Measurements from ENCODE around the gene GDA.
"Not testable (repeated sequence)": the region's sequence is repeated elsewhere in the genome, so short reads cannot be mapped to it uniquely, and the experiment has no call there.

GDA gene

GRCh38 chr9:72276429-72276828, 127.2 kb downstream of the GDA start:
- H2AFZ ChIP-seq (ENCODE audit: low read depth, low read length), result no peak overlapping the region
- H3K36me3 ChIP-seq (ENCODE audit: insufficient read depth, low read length), result no peaks in the 10 kb centered on the region
- H3K27me3 ChIP-seq (ENCODE audit: insufficient read depth, low read length), result peaks cover 3% of the 10 kb centered on the region
- H3K4me1 ChIP-seq (ENCODE audit: insufficient read depth, low read length), result peaks cover 2% of the 10 kb centered on the region
- H3K4me3 ChIP-seq (ENCODE audit: low read length), result no peak overlapping the region
- no peaks in the 10 kb centered on the region for H3K9me3 ChIP-seq (ENCODE audit: low read length)

- H3K4me1 ChIP-seq (ENCODE audit: insufficient read depth, low read length), result peaks cover 2% of the 10 kb centered on the region
- H3K9me3 ChIP-seq (ENCODE audit: low read length), result no peaks in the 10 kb centered on the region
- H3K27me3 ChIP-seq (ENCODE audit: insufficient read depth, low read length), result peaks cover 3% of the 10 kb centered on the region
- no peak overlapping the region for H3K4me3 ChIP-seq (ENCODE audit: low read length)
- no peak overlapping the region for H2AFZ ChIP-seq (ENCODE audit: low read depth, low read length)
- H3K36me3 ChIP-seq (ENCODE audit: insufficient read depth, low read length), result no peaks in the 10 kb centered on the region
Observed at GRCh38 chr9:72278959-72279358, 129.7 kb downstream of the GDA start.

- Histone ChIP-seq H3K4me1 (ENCODE audit: insufficient read depth, low read length) (peaks cover 2% of the 10 kb centered on the region), H3K4me3 (ENCODE audit: low read length) (no peak overlapping the region), H3K36me3 (ENCODE audit: insufficient read depth, low read length) (no peaks in the 10 kb centered on the region), H3K9me3 (ENCODE audit: low read length) (no peaks in the 10 kb centered on the region), H2AFZ (ENCODE audit: low read depth, low read length) (no peak overlapping the region), H3K27me3 (ENCODE audit: insufficient read depth, low read length) (peaks cover 3% of the 10 kb centered on the region)
Observed at GRCh38 chr9:72280913-72281500, 131.8 kb downstream of the GDA start.

- no peak overlapping the region for H3K4me3 ChIP-seq (ENCODE audit: low read length)
- H2AFZ ChIP-seq (ENCODE audit: low read depth, low read length), result no peak overlapping the region
- no peaks in the 10 kb centered on the region for H3K27me3 ChIP-seq (ENCODE audit: insufficient read depth, low read length)
- no peaks in the 10 kb centered on the region for H3K4me1 ChIP-seq (ENCODE audit: insufficient read depth, low read length)
- H3K36me3 ChIP-seq (ENCODE audit: insufficient read depth, low read length), result no peaks in the 10 kb centered on the region
- peaks cover 2% of the 10 kb centered on the region for H3K9me3 ChIP-seq (ENCODE audit: low read length)
Observed at GRCh38 chr9:72289401-72289800, 140.2 kb downstream of the GDA start.

- Histone ChIP-seq H3K4me1 (ENCODE audit: insufficient read depth, low read length) (no peaks in the 10 kb centered on the region), H3K27me3 (ENCODE audit: insufficient read depth, low read length) (no peaks in the 10 kb centered on the region), H3K4me3 (ENCODE audit: low read length) (no peak overlapping the region), H2AFZ (ENCODE audit: low read depth, low read length) (no peak overlapping the region), H3K36me3 (ENCODE audit: insufficient read depth, low read length) (no peaks in the 10 kb centered on the region), H3K9me3 (ENCODE audit: low read length) (peaks cover 2% of the 10 kb centered on the region)
Observed at GRCh38 chr9:72290311-72290710, 141.1 kb downstream of the GDA start.

GRCh38 chr9:72291576-72291975, 142.3 kb downstream of the GDA start:
- not testable (repeated sequence) for H3K4me1 ChIP-seq (ENCODE audit: insufficient read depth, low read length); H3K36me3 ChIP-seq (ENCODE audit: insufficient read depth, low read length); H3K4me3 ChIP-seq (ENCODE audit: low read length); H2AFZ ChIP-seq (ENCODE audit: low read depth, low read length); H3K27me3 ChIP-seq (ENCODE audit: insufficient read depth, low read length); H3K9me3 ChIP-seq (ENCODE audit: low read length)

GRCh38 chr9:72292256-72292682, 143.0 kb downstream of the GDA start:
- H3K36me3 ChIP-seq (ENCODE audit: insufficient read depth, low read length), result no peaks in the 10 kb centered on the region
- peaks cover 2% of the 10 kb centered on the region for H3K9me3 ChIP-seq (ENCODE audit: low read length)
- no peaks in the 10 kb centered on the region for H3K4me1 ChIP-seq (ENCODE audit: insufficient read depth, low read length)
- no peaks in the 10 kb centered on the region for H3K27me3 ChIP-seq (ENCODE audit: insufficient read depth, low read length)
- H3K4me3 ChIP-seq (ENCODE audit: low read length), result no peak overlapping the region
- no peak overlapping the region for H2AFZ ChIP-seq (ENCODE audit: low read depth, low read length)

GRCh38 chr9:72292874-72293607, 143.8 kb downstream of the GDA start:
- H3K27me3 ChIP-seq (ENCODE audit: insufficient read depth, low read length), result no peaks in the 10 kb centered on the region
- no peaks in the 10 kb centered on the region for H3K36me3 ChIP-seq (ENCODE audit: insufficient read depth, low read length)
- peaks cover 2% of the 10 kb centered on the region for H3K9me3 ChIP-seq (ENCODE audit: low read length)
- no peak overlapping the region for H2AFZ ChIP-seq (ENCODE audit: low read depth, low read length)
- no peaks in the 10 kb centered on the region for H3K4me1 ChIP-seq (ENCODE audit: insufficient read depth, low read length)
- H3K4me3 ChIP-seq (ENCODE audit: low read length), result no peak overlapping the region

GRCh38 chr9:72294936-72295335, 145.7 kb downstream of the GDA start:
- H3K27me3 ChIP-seq (ENCODE audit: insufficient read depth, low read length), result no peaks in the 10 kb centered on the region
- H3K36me3 ChIP-seq (ENCODE audit: insufficient read depth, low read length), result no peaks in the 10 kb centered on the region
- peaks cover 2% of the 10 kb centered on the region for H3K9me3 ChIP-seq (ENCODE audit: low read length)
- no peak overlapping the region for H2AFZ ChIP-seq (ENCODE audit: low read depth, low read length)
- no peaks in the 10 kb centered on the region for H3K4me1 ChIP-seq (ENCODE audit: insufficient read depth, low read length)
- no peak overlapping the region for H3K4me3 ChIP-seq (ENCODE audit: low read length)

GRCh38 chr9:72297516-72297915, 148.3 kb downstream of the GDA start:
- no peak overlapping the region for H2AFZ ChIP-seq (ENCODE audit: low read depth, low read length)
- H3K27me3 ChIP-seq (ENCODE audit: insufficient read depth, low read length), result no peaks in the 10 kb centered on the region
- H3K36me3 ChIP-seq (ENCODE audit: insufficient read depth, low read length), result no peaks in the 10 kb centered on the region
- H3K9me3 ChIP-seq (ENCODE audit: low read length), result no peaks in the 10 kb centered on the region
- H3K4me3 ChIP-seq (ENCODE audit: low read length), result no peak overlapping the region
- no peaks in the 10 kb centered on the region for H3K4me1 ChIP-seq (ENCODE audit: insufficient read depth, low read length)

GRCh38 chr9:72299017-72299603, 149.9 kb downstream of the GDA start:
- Histone ChIP-seq H3K27me3 (ENCODE audit: insufficient read depth, low read length) (no peaks in the 10 kb centered on the region), H3K4me3 (ENCODE audit: low read length) (no peak overlapping the region), H3K4me1 (ENCODE audit: insufficient read depth, low read length) (no peaks in the 10 kb centered on the region), H3K36me3 (ENCODE audit: insufficient read depth, low read length) (no peaks in the 10 kb centered on the region), H3K9me3 (ENCODE audit: low read length) (no peaks in the 10 kb centered on the region), H2AFZ (ENCODE audit: low read depth, low read length) (no peak overlapping the region)

GRCh38 chr9:72300873-72301272, 151.6 kb downstream of the GDA start:
- Histone ChIP-seq H3K36me3 (ENCODE audit: insufficient read depth, low read length) (no peaks in the 10 kb centered on the region), H2AFZ (ENCODE audit: low read depth, low read length) (no peak overlapping the region), H3K27me3 (ENCODE audit: insufficient read depth, low read length) (peaks cover 2% of the 10 kb centered on the region), H3K9me3 (ENCODE audit: low read length) (no peaks in the 10 kb centered on the region), H3K4me1 (ENCODE audit: insufficient read depth, low read length) (no peaks in the 10 kb centered on the region), H3K4me3 (ENCODE audit: low read length) (no peak overlapping the region)

All from neuron (in vitro differentiated cells).